H1 (cell line): ENCODE data around the gene ZMYND12. TPM values are rescaled to one million over a fixed set of nuclear protein-coding genes. Genes with fewer than 3 reads are reported as not detected.

Experiments used
- CTCF ChIA-PET: fragments of 300-600 bp; sonication (Branson Sonifier 250); formaldehyde crosslinking; loops from one replicate; lab custom pipeline; 2021; ENCODE audit not compliant: partially characterized antibody; lab: Charles Lee
- POLR2A ChIA-PET: fragments of 300-600 bp; sonication (Branson Sonifier 250); formaldehyde crosslinking; loops from one replicate; lab custom pipeline; 2021; ENCODE audit warnings: inconsistent platforms; ENCODE audit not compliant: partially characterized antibody; lab: Charles Lee
- DNase-seq, 2 experiments: peaks; one replicate each; pipeline versions ENCODE4 v3.0.0 to v3.0.0-alpha.2; 2010 to 2022; ENCODE audit warnings: low spot score in 2 of 2, low read depth in 1 of 2, mixed read lengths in 1 of 2
- FAIRE-seq: peaks from 2 replicates; lab custom pipeline; 2011; peaks lifted over from hg19 to GRCh38; lab: Jason Lieb, UNC
- H2AFZ ChIP-seq: 2 replicates; pipeline ENCODE4 v1.8.1; 2012; ENCODE audit warnings: low read length, inconsistent platforms
- H2AK5ac ChIP-seq: 2 replicates; pipeline ENCODE4 v1.6.1; 2013; ENCODE audit warnings: low read depth, low read length
- H2BK120ac ChIP-seq: replicated peaks from 2 replicates; pipeline ENCODE3; 2013; ENCODE audit warnings: low read depth, low read length, inconsistent platforms
- H2BK12ac ChIP-seq: 2 replicates; pipeline ENCODE4 v1.6.1; 2013; ENCODE audit warnings: low read depth, low read length
- H2BK15ac ChIP-seq: 2 replicates; pipeline ENCODE4 v1.6.1; 2013; ENCODE audit warnings: low read length
- H2BK20ac ChIP-seq: 2 replicates; pipeline ENCODE4 v1.6.1; 2013; ENCODE audit warnings: low read length
- H2BK5ac ChIP-seq: 2 replicates; pipeline ENCODE4 v1.6.1; 2013; ENCODE audit warnings: low read depth, low read length
- H3K14ac ChIP-seq: 2 replicates; pipeline ENCODE4 v1.6.1; 2013; ENCODE audit warnings: inconsistent platforms; ENCODE audit not compliant: insufficient read length
- H3K18ac ChIP-seq: 2 replicates; pipeline ENCODE4 v1.6.1; 2013; ENCODE audit warnings: low read length; ENCODE audit errors: extremely low read depth
- H3K23ac ChIP-seq: 2 replicates; pipeline ENCODE4 v1.6.1; 2013; ENCODE audit warnings: inconsistent platforms; ENCODE audit not compliant: insufficient read length
- H3K23me2 ChIP-seq: 2 replicates; pipeline ENCODE4 v1.6.1; 2013; ENCODE audit warnings: low read depth, low read length
- H3K27ac ChIP-seq: 2 replicates; pipeline ENCODE4 v1.6.1; 2011; ENCODE audit warnings: low read depth, low read length, inconsistent platforms
- H3K27me3 ChIP-seq, 4 experiments: replicated peaks in 1 of 4; 1 replicate in 1 of 4; 2 replicates in 3 of 4; pipeline versions ENCODE4 v1.6.1 to v1.8.1; 2011 to 2013; ENCODE audit warnings: low read length in 3 of 4, mild to moderate bottlenecking in 3 of 4, inconsistent platforms in 2 of 4, mixed read lengths in 2 of 4, moderate library complexity in 1 of 4; ENCODE audit not compliant: control insufficient read depth in 3 of 4, insufficient read depth in 3 of 4; ENCODE audit errors: extremely low read depth in 1 of 4
- H3K36me3 ChIP-seq, 4 experiments: 2 replicates each; pipeline versions ENCODE4 v1.6.1 to v1.8.1; 2011 to 2013; ENCODE audit warnings: mild to moderate bottlenecking in 4 of 4, low read length in 3 of 4, moderate library complexity in 2 of 4, control low read depth in 1 of 4, inconsistent platforms in 1 of 4; ENCODE audit not compliant: insufficient read depth in 4 of 4, control insufficient read depth in 2 of 4
- H3K4ac ChIP-seq: replicated peaks from 2 replicates; pipeline ENCODE3; 2013; ENCODE audit warnings: low read length, low read depth, mixed read lengths, inconsistent platforms; ENCODE audit not compliant: insufficient read length
- H3K4me1 ChIP-seq, 4 experiments: replicated peaks in 1 of 4; 1 replicate in 1 of 4; 2 replicates in 3 of 4; pipeline versions ENCODE4 v1.6.1 to v1.8.1; 2011 to 2013; ENCODE audit warnings: low read length in 3 of 4, inconsistent platforms in 2 of 4, mixed read lengths in 1 of 4; ENCODE audit not compliant: insufficient read depth in 4 of 4, control insufficient read depth in 3 of 4
- H3K4me2 ChIP-seq, 2 experiments: 2 replicates each; pipeline versions ENCODE4 v1.6.1 to v1.8.1; 2011 to 2013; ENCODE audit warnings: low read depth in 2 of 2, low read length in 2 of 2, control low read depth in 1 of 2, inconsistent platforms in 1 of 2, mild to moderate bottlenecking in 1 of 2; ENCODE audit not compliant: insufficient read depth in 1 of 2
- H3K4me3 ChIP-seq, 4 experiments: fragments of 200-600, 300-600 bp in 1 of 4; sonication (generic), shearing (Covaris generic), sonication (Bioruptor Twin) in 1 of 4; 2 replicates each; pipeline versions ENCODE4 v1.5.1 to v1.8.1; 2011 to 2016; ENCODE audit warnings: low read length in 4 of 4, low read depth in 3 of 4, control low read depth in 2 of 4, inconsistent platforms in 2 of 4, mild to moderate bottlenecking in 2 of 4, mixed read lengths in 1 of 4, moderate library complexity in 1 of 4; ENCODE audit not compliant: insufficient read depth in 2 of 4; ENCODE audit errors: extremely low read depth in 1 of 4
- H3K56ac ChIP-seq: replicated peaks from 2 replicates; pipeline ENCODE3; 2013; ENCODE audit warnings: low read depth, mild to moderate bottlenecking, mixed read lengths, low read length, inconsistent platforms; ENCODE audit not compliant: insufficient read length
- H3K79me1 ChIP-seq: 2 replicates; pipeline ENCODE4 v1.6.1; 2013; ENCODE audit warnings: low read depth, low read length, control low read depth
- H3K79me2 ChIP-seq, 2 experiments: 2 replicates each; pipeline versions ENCODE4 v1.6.1 to v1.8.1; 2012 to 2013; ENCODE audit warnings: low read length in 2 of 2, mild to moderate bottlenecking in 2 of 2, inconsistent platforms in 1 of 2; ENCODE audit not compliant: insufficient read depth in 2 of 2, control insufficient read depth in 1 of 2
- H3K9ac ChIP-seq, 4 experiments: replicated peaks in 1 of 4; 1 replicate in 1 of 4; 2 replicates in 3 of 4; pipeline versions ENCODE4 v1.6.1 to v1.8.1; 2011 to 2013; ENCODE audit warnings: low read depth in 3 of 4, low read length in 3 of 4, control low read depth in 2 of 4, mild to moderate bottlenecking in 2 of 4, moderate library complexity in 2 of 4, inconsistent platforms in 1 of 4; ENCODE audit errors: extremely low read depth in 1 of 4
- H3K9me3 ChIP-seq, 2 experiments: 2 replicates each; pipeline versions ENCODE4 v1.6.1 to v1.8.1; 2012 to 2013; ENCODE audit warnings: mild to moderate bottlenecking in 2 of 2, moderate library complexity in 2 of 2, control low read depth in 1 of 2, inconsistent platforms in 1 of 2, low read depth in 1 of 2, low read length in 1 of 2, mixed read lengths in 1 of 2; ENCODE audit not compliant: insufficient read depth in 2 of 2
- H4K20me1 ChIP-seq, 2 experiments: replicated peaks in 1 of 2; 2 replicates each; pipeline versions ENCODE3 to v1.8.1; 2011 to 2013; ENCODE audit warnings: inconsistent platforms in 2 of 2, low read length in 2 of 2, mild to moderate bottlenecking in 1 of 2; ENCODE audit not compliant: insufficient read depth in 2 of 2, control insufficient read depth in 1 of 2
- H4K5ac ChIP-seq: 2 replicates; pipeline ENCODE4 v1.6.1; 2013; ENCODE audit warnings: low read length, low read depth, mixed read lengths, inconsistent platforms; ENCODE audit not compliant: insufficient read length
- H4K8ac ChIP-seq: 2 replicates; pipeline ENCODE4 v1.8.0; 2013; ENCODE audit warnings: mild to moderate bottlenecking, moderate library complexity, low read length, inconsistent platforms; ENCODE audit not compliant: insufficient read depth; ENCODE audit errors: extremely low read depth
- H4K91ac ChIP-seq: replicated peaks from 2 replicates; pipeline ENCODE3; 2013; ENCODE audit warnings: low read length, mixed read lengths, inconsistent platforms; ENCODE audit not compliant: insufficient read length
- BACH1 ChIP-seq: IDR thresholded peaks from 2 replicates; pipeline ENCODE4 v1.6.1; 2012; ENCODE audit warnings: low read length, improper control_type of control experiment
- BCL11A ChIP-seq, 2 experiments: IDR thresholded peaks; one replicate each; pipeline ENCODE4 v1.6.1; 2011; ENCODE audit warnings: low read depth in 2 of 2, low read length in 2 of 2, mild to moderate bottlenecking in 2 of 2
- EP300 ChIP-seq, 2 experiments: IDR thresholded peaks; 1 replicate in 1 of 2; 2 replicates in 1 of 2; pipeline ENCODE4 v1.6.1; 2011 to 2012; ENCODE audit warnings: low read depth in 2 of 2, low read length in 2 of 2, mild to moderate bottlenecking in 2 of 2, borderline replicate concordance in 1 of 2, inconsistent platforms in 1 of 2, moderate library complexity in 1 of 2
- GTF2F1 ChIP-seq: IDR thresholded peaks from 2 replicates; pipeline ENCODE4 v1.6.1; 2012; ENCODE audit warnings: low read depth, low read length, improper control_type of control experiment, borderline replicate concordance
- HDAC2 ChIP-seq, 2 experiments: fragments of 300-600 bp in 1 of 2; sonication (generic) in 1 of 2; IDR thresholded peaks; 2 replicates each; pipeline ENCODE4 v1.6.1; 2011 to 2012; ENCODE audit warnings: low read depth in 2 of 2, low read length in 2 of 2, mild to moderate bottlenecking in 2 of 2, moderate library complexity in 2 of 2, borderline replicate concordance in 1 of 2, inconsistent platforms in 1 of 2
- JUND ChIP-seq: IDR thresholded peaks from 2 replicates; pipeline ENCODE4 v1.6.1; 2011; ENCODE audit warnings: mild to moderate bottlenecking, improper control_type of control experiment, low read length
- MAFK ChIP-seq: IDR thresholded peaks from 2 replicates; pipeline ENCODE4 v1.6.1; 2012; ENCODE audit warnings: low read depth, mild to moderate bottlenecking, improper control_type of control experiment, low read length
- RAD21 ChIP-seq, 2 experiments: IDR thresholded peaks in 1 of 2; conservative IDR thresholded peaks in 1 of 2; 2 replicates each; pipeline ENCODE4 v1.6.1; 2011; ENCODE audit warnings: low read depth in 2 of 2, low read length in 2 of 2, improper control_type of control experiment in 1 of 2, inconsistent platforms in 1 of 2, mild to moderate bottlenecking in 1 of 2, moderate library complexity in 1 of 2
- SAP30 ChIP-seq: fragments of 300-600 bp; sonication (generic); IDR thresholded peaks from 2 replicates; pipeline ENCODE4 v1.7.1; 2012; ENCODE audit warnings: low read length, moderate library complexity, mild to moderate bottlenecking, inconsistent platforms; ENCODE audit not compliant: insufficient read depth, insufficient replicate concordance
- SP4 ChIP-seq: IDR thresholded peaks from 2 replicates; pipeline ENCODE4 v1.6.1; 2012; ENCODE audit warnings: low read length, inconsistent platforms
- TAF1 ChIP-seq: IDR thresholded peaks from 2 replicates; pipeline ENCODE4 v1.6.1; 2011; ENCODE audit warnings: mild to moderate bottlenecking, low read depth, low read length
- TEAD4 ChIP-seq: IDR thresholded peaks from 2 replicates; pipeline ENCODE4 v1.6.1; 2012; ENCODE audit warnings: low read depth, low read length, inconsistent platforms, mixed read lengths
- USF2 ChIP-seq: IDR thresholded peaks from 2 replicates; pipeline ENCODE4 v1.6.1; 2011; ENCODE audit warnings: low read length, improper control_type of control experiment
- WGBS, 2 experiments: shearing (Covaris generic) in 1 of 2; methylation state at CpG; one replicate each; pipeline versions ENCODE4 v1.1.6 to v1.1.7; 2013 to 2015; ENCODE audit warnings: low lambda C conversion rate in 2 of 2, mixed read lengths in 2 of 2, inconsistent platforms in 1 of 2, low coverage in 1 of 2, missing lambda C conversion rate in 1 of 2; ENCODE audit not compliant: insufficient replicate concordance in 2 of 2, insufficient coverage in 1 of 2, insufficient read length in 1 of 2; ENCODE audit errors: extremely low coverage in 1 of 2, missing lambda C conversion rate in 1 of 2; 5-methylcytosine and 5-hydroxymethylcytosine counted together
- polyA plus RNA-seq, 7 experiments: library from polyadenylated mRNA; depleted of rRNA in 3 of 7; stranded (reverse) in 5 of 7; unstranded in 2 of 7; fragments of >200 nt in 5 of 7; fragments of 200-250 nt in 2 of 7; gene quantifications; 1 replicate in 5 of 7; 2 replicates in 1 of 7; 4 replicates in 1 of 7; pipeline versions ENCODE4 v1.2.1 to v1.2.3, GENCODE V29; 2011 to 2013; ENCODE audit warnings: missing spikeins in 2 of 7, mixed read lengths in 2 of 7
- total RNA-seq: library from RNA; stranded (reverse); fragmentation: NEBNext Ultra II Directional; extraction: Animal tissue kit (Norgen Biotek cat#: 25700); gene quantifications from 2 replicates; pipeline ENCODE4 v1.2.1, GENCODE V29; 2021

ZMYND12 gene
- total and polyA plus RNA-seq, 2 of the 8 experiments (the other 6 are each of a cell fraction or from before 2014, with no cell fraction given), result 0.62 TPM; not detected in 1

- Histone ChIP-seq H3K4me2 (no peak overlapping the region), H3K4me3 (no peak overlapping the region), H3K79me1 (no peaks in the 10 kb centered on the region), H3K14ac (no peak overlapping the region), H2BK15ac (no peak overlapping the region), H3K4ac (no peak overlapping the region), H4K5ac (no peak overlapping the region), H2BK5ac (no peak overlapping the region), H4K8ac (no peak overlapping the region), H3K4me1 (no peaks in the 10 kb centered on the region), H2AK5ac (no peak overlapping the region), H2BK20ac (no peak overlapping the region), H3K27ac (no peak overlapping the region), H4K20me1 (no peaks in the 10 kb centered on the region), H2BK12ac (no peak overlapping the region), H3K79me2 (no peaks in the 10 kb centered on the region), H3K36me3 (no peaks in the 10 kb centered on the region), H3K27me3 (no peaks in the 10 kb centered on the region), H3K23me2 (no peaks in the 10 kb centered on the region), H3K23ac (no peak overlapping the region), H3K18ac (no peak overlapping the region), H4K91ac (no peak overlapping the region), H3K9me3 (no peaks in the 10 kb centered on the region; a peak in 1 of 4 replicates), H2AFZ (no peak overlapping the region), H3K9ac (no peak overlapping the region), H2BK120ac (no peak overlapping the region), H3K56ac (no peak overlapping the region)
- FAIRE-seq (no peak), DNase-seq (no peak)
- ChIA-PET CTCF (interaction anchor here (1.1 kb wide), 1 partner anchor 10 kb away, joined by 4 read pairs; no protein-coding TSS in a partner anchor), POLR2A (interaction anchor here (1.3 kb wide), 1 partner anchor 53 kb away, joined by 3 read pairs; no protein-coding TSS in a partner anchor)
- 87% methylated on average over 1 of the region's 1 CpG; no CpG with 5 or more reads in 1 of the 2 experiments for WGBS, 2 experiments
- TF ChIP-seq GTF2F1 (no peak), SP4 (no peak), USF2 (no peak), RAD21 (IDR thresholded peaks at IDR 0.05 in 1 of 2, conservative IDR thresholded peaks at IDR 0.05 in 1 of 2; ENCODE audit: low read depth in 2 of 2, low read length in 2 of 2) (no peak), TAF1 (no peak), EP300 (IDR thresholded peaks at IDR 0.05; ENCODE audit: borderline replicate concordance in 1 of 2, low read depth in 2 of 2, low read length in 2 of 2) (no peak), BACH1 (no peak), TEAD4 (no peak), MAFK (no peak), HDAC2 (IDR thresholded peaks at IDR 0.05; ENCODE audit: borderline replicate concordance in 1 of 2, low read depth in 2 of 2, low read length in 2 of 2) (no peak), BCL11A (IDR thresholded peaks at IDR 0.05; ENCODE audit: low read depth in 2 of 2, low read length in 2 of 2) (no peak), SAP30 (no peak), JUND (no peak)
Observed at GRCh38 chr1:42429603-42430002, 26.2 kb downstream of the ZMYND12 start.
